Neural crest cell (in vitro differentiated cells): Measurements from ENCODE around the gene UBTF. TPM values are rescaled to one million over a fixed set of nuclear protein-coding genes. Genes with fewer than 3 reads are reported as not detected.

Source experiments
- DNase-seq: peaks from one replicate; pipeline ENCODE4 v3.0.0; 2021; ENCODE audit warnings: low read depth, mixed read lengths, low spot score
- H3K27ac Mint-ChIP-seq: one replicate; pipeline ENCODE4 v1.8.0; 2021; ENCODE audit warnings: mild to moderate bottlenecking, mixed read lengths; ENCODE audit not compliant: unreplicated experiment
- H3K27me3 Mint-ChIP-seq: 2 replicates; pipeline ENCODE4 v1.8.0; 2021; ENCODE audit warnings: low read depth, mild to moderate bottlenecking, mixed read lengths
- H3K36me3 Mint-ChIP-seq: 2 replicates; pipeline ENCODE4 v1.8.0; 2021; ENCODE audit warnings: low read depth, mild to moderate bottlenecking, mixed read lengths
- H3K4me1 Mint-ChIP-seq: 2 replicates; pipeline ENCODE4 v1.8.0; 2021; ENCODE audit warnings: mixed read lengths
- H3K4me3 Mint-ChIP-seq: one replicate; pipeline ENCODE4 v1.8.0; 2021; ENCODE audit warnings: mild to moderate bottlenecking, mixed read lengths
- H3K9me3 Mint-ChIP-seq: 2 replicates; pipeline ENCODE4 v1.8.0; 2021; ENCODE audit warnings: mixed read lengths
- total RNA-seq: library from RNA; stranded (reverse); gene quantifications from 2 replicates; pipeline ENCODE4 v1.2.1, GENCODE V29; 2021
- TF ChIP-seq, protein P1 (sequence below): fragments of 200-600 bp; sonication (generic); conservative IDR thresholded peaks from 2 replicates; pipeline ENCODE4 v1.5.0; 2021; ENCODE audit warnings: antibody characterized with exemption, mild to moderate bottlenecking

The UBTF gene
- total RNA-seq, 1 donor from 2014 or later: 106 TPM

DNA sequence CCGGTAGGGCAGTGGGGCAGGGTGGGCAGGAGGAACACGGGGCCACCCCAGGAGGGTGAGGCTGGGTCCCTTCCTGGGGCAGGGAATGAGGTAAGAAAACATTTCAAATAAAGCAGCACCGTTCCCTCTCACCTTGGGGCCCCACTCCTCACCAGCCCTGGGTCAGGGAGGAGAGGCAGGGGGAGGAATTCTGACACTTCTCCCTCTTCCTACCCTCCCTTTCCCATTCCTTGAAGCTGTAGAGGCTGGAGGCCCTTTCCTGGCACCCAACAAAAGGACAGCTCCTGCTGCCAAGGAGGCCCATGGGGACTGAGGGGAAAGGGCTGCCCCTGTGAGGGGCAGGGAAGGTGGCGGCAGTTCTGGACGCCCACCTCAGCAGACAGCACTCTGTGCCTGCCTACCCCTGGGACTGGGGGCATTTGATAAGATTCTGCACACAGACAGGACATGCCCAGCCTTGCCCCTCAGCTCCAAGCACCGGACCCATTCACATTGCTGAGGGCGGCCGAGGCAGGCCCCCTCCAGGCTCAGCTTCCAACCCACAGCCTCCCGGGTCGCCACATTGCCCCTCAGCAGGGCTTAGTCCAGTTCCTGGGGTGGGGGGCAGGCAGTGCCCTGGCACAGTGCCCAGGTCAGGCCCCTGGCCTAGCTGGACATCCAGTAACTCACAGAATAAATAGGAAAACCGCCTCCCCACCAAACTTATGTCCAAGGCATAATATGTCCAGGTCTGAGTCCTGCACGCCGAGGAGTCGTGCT lies 26.0 kb downstream of the UBTF start:
- Mint-ChIP-seq H3K9me3 (no peaks in the 10 kb centered on the region), H3K36me3 (peaks cover 3% of the 10 kb centered on the region), H3K27ac (no peak overlapping the region)

GRCh38 chr17:44192750-44193149 lies 26.7 kb downstream of the UBTF start:
- H3K27ac Mint-ChIP-seq: no peak overlapping the region
- H3K4me3 Mint-ChIP-seq: peak overlapping the region; percentile 87
- H3K4me1 Mint-ChIP-seq: peaks cover 24% of the 10 kb centered on the region
- H3K9me3 Mint-ChIP-seq: no peaks in the 10 kb centered on the region
- TF ChIP-seq, protein P1, sequence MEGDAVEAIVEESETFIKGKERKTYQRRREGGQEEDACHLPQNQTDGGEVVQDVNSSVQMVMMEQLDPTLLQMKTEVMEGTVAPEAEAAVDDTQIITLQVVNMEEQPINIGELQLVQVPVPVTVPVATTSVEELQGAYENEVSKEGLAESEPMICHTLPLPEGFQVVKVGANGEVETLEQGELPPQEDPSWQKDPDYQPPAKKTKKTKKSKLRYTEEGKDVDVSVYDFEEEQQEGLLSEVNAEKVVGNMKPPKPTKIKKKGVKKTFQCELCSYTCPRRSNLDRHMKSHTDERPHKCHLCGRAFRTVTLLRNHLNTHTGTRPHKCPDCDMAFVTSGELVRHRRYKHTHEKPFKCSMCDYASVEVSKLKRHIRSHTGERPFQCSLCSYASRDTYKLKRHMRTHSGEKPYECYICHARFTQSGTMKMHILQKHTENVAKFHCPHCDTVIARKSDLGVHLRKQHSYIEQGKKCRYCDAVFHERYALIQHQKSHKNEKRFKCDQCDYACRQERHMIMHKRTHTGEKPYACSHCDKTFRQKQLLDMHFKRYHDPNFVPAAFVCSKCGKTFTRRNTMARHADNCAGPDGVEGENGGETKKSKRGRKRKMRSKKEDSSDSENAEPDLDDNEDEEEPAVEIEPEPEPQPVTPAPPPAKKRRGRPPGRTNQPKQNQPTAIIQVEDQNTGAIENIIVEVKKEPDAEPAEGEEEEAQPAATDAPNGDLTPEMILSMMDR: no peak
- H3K36me3 Mint-ChIP-seq: peaks cover 3% of the 10 kb centered on the region
- no peak for DNase-seq
- H3K27me3 Mint-ChIP-seq: no peaks in the 10 kb centered on the region

More for the DNA sequence above, 26.0 kb downstream of the UBTF start:
- peak overlapping the region; percentile 64 for H3K4me3 Mint-ChIP-seq
- no peaks in the 10 kb centered on the region for H3K27me3 Mint-ChIP-seq
- peaks cover 27% of the 10 kb centered on the region for H3K4me1 Mint-ChIP-seq
- no peak for DNase-seq
- TF ChIP-seq, protein P1: no peak

GRCh38 chr17:44191941-44192496 lies 27.5 kb downstream of the UBTF start:
- H3K27ac Mint-ChIP-seq: no peak overlapping the region
- no peaks in the 10 kb centered on the region for H3K27me3 Mint-ChIP-seq
- TF ChIP-seq, protein P1: no peak
- peak overlapping the region; percentile 87 for H3K4me3 Mint-ChIP-seq
- H3K4me1 Mint-ChIP-seq: peaks cover 25% of the 10 kb centered on the region
- DNase-seq: no peak
- H3K9me3 Mint-ChIP-seq: no peaks in the 10 kb centered on the region
- H3K36me3 Mint-ChIP-seq: peaks cover 3% of the 10 kb centered on the region

GRCh38 chr17:44191369-44191768 lies 28.1 kb downstream of the UBTF start:
- TF ChIP-seq, protein P1: no peak
- Mint-ChIP-seq H3K36me3 (peaks cover 6% of the 10 kb centered on the region), H3K4me3 (peak overlapping the region; percentile 87)

DNA sequence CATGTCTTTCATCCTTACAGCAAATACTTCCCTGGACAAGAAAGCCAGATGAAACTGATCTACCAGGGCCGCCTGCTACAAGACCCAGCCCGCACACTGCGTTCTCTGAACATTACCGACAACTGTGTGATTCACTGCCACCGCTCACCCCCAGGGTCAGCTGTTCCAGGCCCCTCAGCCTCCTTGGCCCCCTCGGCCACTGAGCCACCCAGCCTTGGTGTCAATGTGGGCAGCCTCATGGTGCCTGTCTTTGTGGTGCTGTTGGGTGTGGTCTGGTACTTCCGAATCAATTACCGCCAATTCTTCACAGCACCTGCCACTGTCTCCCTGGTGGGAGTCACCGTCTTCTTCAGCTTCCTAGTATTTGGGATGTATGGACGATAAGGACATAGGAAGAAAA lies 29.0 kb downstream of the UBTF start:
- Mint-ChIP-seq H3K4me1 (peaks cover 33% of the 10 kb centered on the region), H3K27me3 (peaks cover 4% of the 10 kb centered on the region), H3K4me3 (peak overlapping the region; percentile 87), H3K36me3 (peaks cover 6% of the 10 kb centered on the region), H3K9me3 (no peaks in the 10 kb centered on the region), H3K27ac (peak overlapping the region; percentile 27)
- TF ChIP-seq, protein P1: no peak
- DNase-seq: no peak

More at GRCh38 chr17:44191369-44191768, 28.1 kb downstream of the UBTF start:
- H3K27me3 Mint-ChIP-seq: peaks cover 4% of the 10 kb centered on the region
- H3K27ac Mint-ChIP-seq: no peak overlapping the region
- H3K4me1 Mint-ChIP-seq: peaks cover 27% of the 10 kb centered on the region
- H3K9me3 Mint-ChIP-seq: no peaks in the 10 kb centered on the region
- DNase-seq: no peak
